DND-41 (cell line): ENCODE measurements around the gene PDE4D.

Experiments
- EZH2 ChIP-seq: IDR thresholded peaks from 3 replicates; pipeline ENCODE4 v1.6.1; 2012; ENCODE audit warnings: borderline replicate concordance, low read depth, mild to moderate bottlenecking, moderate library complexity, low read length, inconsistent platforms; ENCODE audit not compliant: severe bottlenecking
- TF ChIP-seq, protein P1 (sequence below): IDR thresholded peaks from 2 replicates; pipeline ENCODE4 v1.5.1; 2012; ENCODE audit warnings: borderline replicate concordance, low read length, moderate library complexity, mild to moderate bottlenecking; ENCODE audit not compliant: poor library complexity, severe bottlenecking; ENCODE audit errors: extremely low read depth

DNA sequence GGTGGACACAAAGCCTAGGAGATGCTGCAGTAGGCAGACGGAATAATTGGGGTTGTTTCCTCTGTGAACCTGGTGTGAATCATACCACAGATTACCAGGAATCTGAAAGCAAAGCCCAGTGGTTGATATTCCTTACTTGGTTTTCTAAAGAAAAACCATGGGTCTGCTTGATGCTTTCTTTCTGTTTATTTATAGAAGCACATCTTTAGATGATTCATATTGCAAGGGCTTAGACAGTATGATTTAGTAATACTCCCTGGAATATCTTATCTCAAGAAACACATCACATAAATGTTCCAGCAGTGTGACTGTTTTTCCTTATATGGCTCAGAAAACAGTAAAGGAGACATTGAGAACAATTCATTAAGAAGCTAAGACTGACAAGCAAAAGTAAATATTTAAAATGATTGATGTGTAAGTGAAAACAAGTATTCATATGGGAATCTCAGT is 687.4 kb downstream of the PDE4D start:
- TF ChIP-seq, protein P1, sequence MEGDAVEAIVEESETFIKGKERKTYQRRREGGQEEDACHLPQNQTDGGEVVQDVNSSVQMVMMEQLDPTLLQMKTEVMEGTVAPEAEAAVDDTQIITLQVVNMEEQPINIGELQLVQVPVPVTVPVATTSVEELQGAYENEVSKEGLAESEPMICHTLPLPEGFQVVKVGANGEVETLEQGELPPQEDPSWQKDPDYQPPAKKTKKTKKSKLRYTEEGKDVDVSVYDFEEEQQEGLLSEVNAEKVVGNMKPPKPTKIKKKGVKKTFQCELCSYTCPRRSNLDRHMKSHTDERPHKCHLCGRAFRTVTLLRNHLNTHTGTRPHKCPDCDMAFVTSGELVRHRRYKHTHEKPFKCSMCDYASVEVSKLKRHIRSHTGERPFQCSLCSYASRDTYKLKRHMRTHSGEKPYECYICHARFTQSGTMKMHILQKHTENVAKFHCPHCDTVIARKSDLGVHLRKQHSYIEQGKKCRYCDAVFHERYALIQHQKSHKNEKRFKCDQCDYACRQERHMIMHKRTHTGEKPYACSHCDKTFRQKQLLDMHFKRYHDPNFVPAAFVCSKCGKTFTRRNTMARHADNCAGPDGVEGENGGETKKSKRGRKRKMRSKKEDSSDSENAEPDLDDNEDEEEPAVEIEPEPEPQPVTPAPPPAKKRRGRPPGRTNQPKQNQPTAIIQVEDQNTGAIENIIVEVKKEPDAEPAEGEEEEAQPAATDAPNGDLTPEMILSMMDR = no peak
- TF ChIP-seq EZH2 = no peak
